Measurements from ENCODE around the gene TEX11.

DNA sequence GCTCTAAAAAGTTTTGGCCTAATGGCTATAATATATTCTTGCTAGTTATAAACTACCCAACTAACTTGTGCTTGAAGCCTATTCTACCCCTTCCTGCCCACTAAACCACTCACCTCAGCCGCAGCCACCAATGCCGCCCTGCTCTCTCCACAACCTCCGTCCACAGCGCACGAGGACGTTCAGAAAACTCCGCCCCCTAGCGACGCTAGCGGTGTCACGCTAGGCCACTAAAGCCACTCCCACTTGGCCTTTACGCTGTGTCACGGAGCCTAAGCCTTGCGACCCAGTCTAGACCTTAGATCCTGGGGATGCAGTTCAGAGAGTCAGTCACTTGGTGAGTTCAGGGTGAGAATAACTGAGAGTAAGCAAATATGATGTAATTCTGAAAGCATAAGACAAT, at the start of gene TEX11:
- TF ChIP-seq, protein P1, sequence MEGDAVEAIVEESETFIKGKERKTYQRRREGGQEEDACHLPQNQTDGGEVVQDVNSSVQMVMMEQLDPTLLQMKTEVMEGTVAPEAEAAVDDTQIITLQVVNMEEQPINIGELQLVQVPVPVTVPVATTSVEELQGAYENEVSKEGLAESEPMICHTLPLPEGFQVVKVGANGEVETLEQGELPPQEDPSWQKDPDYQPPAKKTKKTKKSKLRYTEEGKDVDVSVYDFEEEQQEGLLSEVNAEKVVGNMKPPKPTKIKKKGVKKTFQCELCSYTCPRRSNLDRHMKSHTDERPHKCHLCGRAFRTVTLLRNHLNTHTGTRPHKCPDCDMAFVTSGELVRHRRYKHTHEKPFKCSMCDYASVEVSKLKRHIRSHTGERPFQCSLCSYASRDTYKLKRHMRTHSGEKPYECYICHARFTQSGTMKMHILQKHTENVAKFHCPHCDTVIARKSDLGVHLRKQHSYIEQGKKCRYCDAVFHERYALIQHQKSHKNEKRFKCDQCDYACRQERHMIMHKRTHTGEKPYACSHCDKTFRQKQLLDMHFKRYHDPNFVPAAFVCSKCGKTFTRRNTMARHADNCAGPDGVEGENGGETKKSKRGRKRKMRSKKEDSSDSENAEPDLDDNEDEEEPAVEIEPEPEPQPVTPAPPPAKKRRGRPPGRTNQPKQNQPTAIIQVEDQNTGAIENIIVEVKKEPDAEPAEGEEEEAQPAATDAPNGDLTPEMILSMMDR (IDR thresholded peaks at IDR 0.05) = no peak
- no peak for TF ChIP-seq POLR2A (IDR thresholded peaks at IDR 0.05; ENCODE audit: low read depth)
- TF ChIP-seq EP300 (IDR thresholded peaks at IDR 0.05) = no peak
- no peak for TF ChIP-seq POLR2AphosphoS5 (IDR thresholded peaks at IDR 0.05)

Data from esophagus muscularis mucosa (tissue), 4 donors.